GM19324 (cell line): ENCODE measurements around the gene PROM2.

Experiments
- ATAC-seq: cut with Tn5 transposase; IDR thresholded peaks from one replicate; pipeline ENCODE4 v1.9.1; 2021; ENCODE audit warnings: mild to moderate bottlenecking, moderate library complexity; ENCODE audit not compliant: unreplicated experiment, low FRiP score

PROM2 gene

DNA sequence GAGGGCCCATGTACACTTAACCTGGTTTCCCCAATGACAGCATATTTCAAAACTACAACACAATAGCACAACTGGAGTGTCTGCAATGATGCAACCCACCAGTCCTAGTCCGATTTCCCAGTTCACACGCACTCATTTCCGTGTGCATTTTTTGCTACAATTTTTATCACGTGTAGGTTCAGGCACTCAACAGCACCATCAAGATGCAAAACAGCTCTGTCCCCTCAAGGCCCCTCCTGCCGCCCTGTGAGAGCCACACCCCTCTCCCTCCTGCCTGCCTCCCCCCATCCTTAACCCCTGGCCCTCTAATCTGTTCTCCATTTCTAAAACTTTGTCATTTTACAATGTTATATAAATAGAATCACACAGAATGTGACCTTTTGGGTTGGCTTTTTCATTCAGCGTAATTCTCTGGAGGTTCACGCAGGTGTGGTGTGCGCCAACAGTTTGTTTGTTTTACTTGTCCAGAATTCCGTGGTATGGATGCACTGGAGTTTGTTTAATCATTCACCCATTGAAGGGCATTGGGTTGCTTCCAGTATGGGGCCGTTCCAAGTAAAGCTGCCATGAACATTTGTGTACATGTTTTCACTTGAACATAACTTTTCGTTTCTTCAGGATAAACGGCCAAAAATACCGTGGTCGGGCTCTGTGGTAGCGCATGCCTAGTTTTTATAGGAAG lies 31.3 kb downstream of the PROM2 start:
- no peak for ATAC-seq

DNA sequence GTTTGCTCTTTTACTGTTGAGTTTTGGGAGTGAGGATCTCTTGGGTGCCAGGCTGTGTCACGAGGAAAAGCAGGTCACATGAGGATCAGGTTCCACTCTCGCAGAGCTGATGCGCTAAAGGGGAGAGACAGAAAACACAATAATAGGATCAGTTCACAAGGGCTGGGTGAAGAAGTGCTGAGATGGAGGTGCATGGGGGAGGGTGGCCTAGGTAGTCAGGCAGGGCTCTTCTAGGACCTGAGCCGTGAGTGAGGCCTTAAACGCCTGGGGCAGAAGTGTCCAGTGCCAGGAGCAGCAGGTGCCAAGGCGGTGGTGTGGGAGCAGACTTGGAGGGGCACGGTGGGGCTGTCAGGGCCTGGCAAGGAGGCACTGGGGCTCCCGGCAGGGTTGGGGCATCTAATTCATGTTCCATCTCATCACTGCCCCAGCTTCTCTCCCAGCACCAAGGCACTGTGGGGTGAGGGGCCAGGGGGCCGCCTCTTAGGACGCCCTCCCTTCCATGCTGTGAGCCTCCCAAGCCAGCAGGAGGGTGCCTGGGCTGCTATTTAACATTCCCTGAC lies 32.2 kb downstream of the PROM2 start:
- no peak for ATAC-seq

DNA sequence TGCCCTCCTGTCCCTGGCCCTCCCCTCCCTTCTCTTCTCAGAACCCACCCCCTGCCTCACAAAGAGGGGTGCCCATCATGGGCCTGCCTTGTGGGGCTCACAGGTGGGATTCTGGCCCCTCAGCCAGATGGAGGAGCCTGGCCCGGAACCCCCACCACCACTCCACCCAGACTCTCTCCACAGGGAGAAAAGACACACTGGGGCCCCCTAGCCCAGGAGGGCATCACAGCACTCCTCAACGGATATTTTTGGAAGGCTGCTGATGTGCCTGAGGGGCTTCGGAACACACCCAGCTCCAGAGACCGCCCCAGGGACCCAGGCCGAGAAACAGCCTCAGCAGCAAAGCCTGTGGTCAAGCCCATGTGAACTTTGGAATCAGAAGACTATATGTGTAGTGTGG lies 32.8 kb downstream of the PROM2 start:
- ATAC-seq: no peak

DNA sequence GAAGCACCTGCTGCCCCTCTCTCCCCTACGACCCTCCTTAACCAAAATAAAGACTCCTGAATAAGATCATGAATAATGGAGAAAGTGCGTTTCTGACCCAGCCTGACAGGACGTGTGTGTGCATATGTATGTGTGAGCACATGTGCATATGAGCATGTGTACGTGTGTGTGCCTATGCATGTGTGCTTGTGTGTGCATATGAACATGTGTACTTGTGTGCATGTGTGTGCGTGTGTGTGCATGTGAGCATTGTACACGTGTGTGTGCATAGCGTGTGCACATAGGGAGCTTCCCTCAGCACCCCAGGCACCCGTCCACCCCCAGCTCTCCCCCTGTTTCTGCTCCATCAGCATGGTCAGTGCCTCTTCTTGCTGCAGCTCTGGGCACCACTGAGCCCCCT lies 33.6 kb downstream of the PROM2 start:
- no peak for ATAC-seq

DNA sequence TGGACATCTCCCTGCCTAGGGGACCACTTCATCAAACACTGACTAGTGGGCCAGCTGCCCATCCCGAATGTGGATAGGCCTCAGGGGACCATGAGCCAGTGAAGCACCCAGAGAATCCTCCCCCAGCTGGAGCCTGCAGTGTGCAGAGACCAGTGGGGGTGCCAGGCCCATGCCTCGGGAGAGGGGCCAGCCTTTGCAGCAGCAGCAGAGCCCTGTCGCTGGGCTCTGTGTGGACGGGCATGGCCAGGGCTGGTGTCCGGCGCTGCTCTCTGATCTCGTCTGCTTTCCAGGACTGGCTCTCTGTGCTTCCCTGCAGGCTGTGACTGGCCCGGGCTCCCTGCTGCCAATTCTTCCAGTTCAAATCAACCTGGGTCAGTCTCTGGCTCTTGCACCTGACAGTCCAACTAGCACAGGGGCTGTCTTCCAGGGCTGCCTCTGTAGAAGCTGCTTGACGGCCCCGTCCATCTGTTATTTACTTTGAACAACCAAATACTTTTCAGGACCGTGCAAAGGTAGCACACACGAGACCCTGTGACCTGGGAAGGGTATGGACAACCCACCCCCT lies 34.3 kb downstream of the PROM2 start:
- no peak for ATAC-seq

DNA sequence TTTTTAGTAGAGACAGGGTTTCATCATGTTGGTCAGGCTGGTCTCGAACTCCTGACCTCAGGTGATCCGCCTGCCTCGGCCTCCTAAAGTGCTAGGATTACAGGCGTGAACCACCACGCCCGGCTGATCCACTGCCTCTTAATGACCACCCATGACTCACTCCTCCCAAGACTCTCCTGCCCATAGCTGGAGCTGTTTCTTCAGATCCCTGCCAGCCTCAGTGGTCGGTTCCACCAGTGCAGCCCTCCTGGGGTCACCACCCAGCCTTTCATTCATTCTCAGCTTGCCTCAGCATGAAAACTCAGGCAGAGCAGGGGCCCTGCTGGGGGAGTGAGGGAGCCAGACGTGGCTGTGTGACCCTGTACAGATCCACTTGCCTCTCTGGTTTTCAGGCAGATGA lies 35.4 kb downstream of the PROM2 start:
- ATAC-seq: no peak

DNA sequence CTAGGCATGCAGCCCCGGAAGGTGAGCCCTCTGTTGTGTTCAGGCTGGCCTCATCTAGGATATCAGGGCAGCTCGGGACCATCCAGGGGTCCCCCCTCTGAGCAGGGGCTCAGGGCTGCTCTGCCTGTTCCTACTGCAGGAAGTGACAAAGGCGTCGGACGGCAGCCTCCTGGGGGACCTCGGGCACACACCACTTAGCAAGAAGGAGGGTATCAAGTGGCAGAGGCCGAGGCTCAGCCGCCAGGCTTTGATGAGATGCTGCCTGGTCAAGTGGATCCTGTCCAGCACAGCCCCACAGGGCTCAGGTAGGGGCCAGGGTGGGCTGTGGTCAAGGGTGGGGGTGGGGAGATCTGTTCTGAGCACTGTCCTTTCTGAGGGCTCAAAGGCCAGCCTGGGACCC lies 36.0 kb downstream of the PROM2 start:
- no peak for ATAC-seq

DNA sequence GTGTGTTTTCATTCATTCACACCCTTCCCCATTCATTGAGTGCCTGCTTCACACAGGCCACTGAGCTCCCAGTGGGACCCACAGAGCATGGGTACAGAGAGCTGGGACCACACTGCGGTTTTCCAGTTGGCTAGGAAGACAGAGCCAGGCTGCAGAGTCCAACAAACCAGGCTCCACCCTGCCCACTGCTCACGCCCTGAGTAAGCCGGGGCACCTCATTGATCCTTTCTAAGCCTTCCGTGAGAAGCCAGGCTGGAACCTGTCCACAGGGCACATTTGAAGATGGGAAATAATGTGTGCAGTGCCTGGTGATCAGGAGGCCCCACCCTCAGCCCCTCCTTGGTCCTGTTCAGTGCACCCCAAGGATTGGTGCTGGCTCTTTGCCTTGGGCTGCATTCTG lies 36.4 kb downstream of the PROM2 start:
- no peak for ATAC-seq

DNA sequence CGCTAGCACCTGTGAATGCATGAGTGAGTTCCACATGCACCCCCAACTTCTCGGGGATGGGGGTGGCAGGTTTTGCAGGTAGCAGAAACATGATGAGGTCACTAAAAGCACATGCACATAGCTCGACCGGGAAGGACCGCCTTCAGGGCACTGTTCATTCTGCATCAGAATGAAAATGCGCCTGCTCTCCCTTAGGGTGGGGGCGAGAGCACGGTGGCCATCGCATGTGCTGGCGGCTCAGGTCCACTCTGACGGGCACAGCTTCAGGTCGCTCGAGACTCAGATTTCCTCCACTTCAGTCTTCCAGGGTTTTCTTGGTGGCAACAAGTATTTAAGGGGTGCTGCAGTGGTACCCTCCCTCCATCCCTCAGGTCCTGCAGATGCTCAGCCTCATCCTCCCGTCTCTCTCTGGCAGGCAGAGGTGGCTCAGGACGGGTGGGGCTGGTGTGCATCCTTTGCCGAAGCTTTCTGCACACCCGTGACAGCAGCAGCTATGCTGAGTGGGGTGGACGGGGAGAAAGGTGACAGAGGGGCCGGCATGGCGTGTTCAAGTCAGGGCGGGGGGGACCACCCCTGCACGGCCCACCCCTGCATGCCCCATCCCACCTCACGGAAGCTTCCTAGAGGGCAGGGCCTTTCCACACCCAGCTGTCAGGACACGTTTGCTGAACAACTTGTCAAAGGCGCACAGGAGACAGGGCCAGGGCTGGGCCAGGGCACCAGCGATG lies 37.7 kb downstream of the PROM2 start:
- ATAC-seq: no peak

DNA sequence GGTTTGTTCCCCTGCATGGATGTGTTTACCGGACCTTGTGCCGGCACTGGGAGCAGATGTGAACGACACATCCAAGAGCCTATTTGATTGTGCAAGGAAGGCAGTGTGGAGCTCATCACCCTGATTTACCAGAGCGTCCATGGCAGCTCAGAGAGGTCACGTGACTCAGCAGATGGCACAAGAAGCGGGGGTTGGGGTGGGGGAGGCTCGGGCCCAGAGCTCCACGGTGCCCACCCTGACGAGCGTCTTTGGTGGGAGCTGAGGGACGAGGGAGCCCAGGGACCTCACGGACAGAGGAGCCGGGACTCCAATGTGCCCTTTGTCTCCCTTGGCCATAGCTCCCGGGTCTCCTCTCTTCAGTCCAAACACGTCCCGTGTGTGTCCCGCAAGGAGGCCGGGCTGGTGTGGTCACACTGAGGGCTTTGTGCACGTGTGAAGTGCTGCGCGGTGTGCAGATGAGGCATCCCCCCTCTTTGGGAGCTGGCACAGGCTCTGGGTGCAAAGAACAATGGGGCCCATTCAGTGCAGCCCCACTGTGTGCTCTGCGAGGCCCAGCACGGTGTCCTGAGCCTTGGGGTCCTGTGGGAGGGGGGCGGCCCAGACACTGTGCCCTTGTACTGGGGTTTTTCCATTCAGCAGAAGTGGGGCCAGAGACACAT lies 38.4 kb downstream of the PROM2 start:
- no peak for ATAC-seq

DNA sequence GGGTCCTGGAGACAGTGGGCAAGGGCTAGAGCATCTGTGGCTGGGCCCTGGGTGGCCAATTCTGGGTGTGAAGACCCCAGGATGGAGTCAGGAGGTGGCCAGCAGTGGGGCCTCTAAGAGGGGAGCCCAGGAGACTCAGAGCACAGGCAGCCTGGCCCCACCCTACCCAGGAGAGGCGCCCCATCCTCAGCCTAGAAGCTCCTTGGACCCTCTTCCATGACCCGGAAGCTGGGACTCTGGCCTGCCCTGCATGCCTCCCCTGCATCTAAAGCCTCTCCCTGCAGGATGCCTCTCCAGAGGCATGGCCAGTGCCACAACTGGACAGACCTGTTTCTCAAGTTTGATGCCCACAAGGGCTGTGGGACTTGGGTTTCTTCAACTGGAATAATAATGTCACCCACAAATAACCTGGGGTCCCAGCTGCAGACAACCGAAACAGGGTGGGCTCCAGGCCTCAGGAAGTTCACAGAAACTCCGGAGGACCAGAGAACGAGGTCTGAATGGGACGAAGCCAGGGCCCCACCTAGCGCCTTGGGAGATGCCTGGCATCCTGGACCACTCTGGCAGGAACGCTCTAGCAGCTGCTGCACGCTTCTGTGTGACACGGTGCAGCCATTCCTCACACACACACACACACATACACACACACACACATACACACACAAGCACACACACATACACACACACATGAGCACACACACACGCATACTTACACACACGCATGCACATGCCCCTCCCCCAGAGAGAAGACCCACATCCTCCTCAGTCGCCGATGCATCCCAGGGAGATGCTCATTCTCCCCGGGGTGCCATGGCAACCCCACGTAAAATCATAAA lies 39.3 kb downstream of the PROM2 start:
- ATAC-seq: no peak

DNA sequence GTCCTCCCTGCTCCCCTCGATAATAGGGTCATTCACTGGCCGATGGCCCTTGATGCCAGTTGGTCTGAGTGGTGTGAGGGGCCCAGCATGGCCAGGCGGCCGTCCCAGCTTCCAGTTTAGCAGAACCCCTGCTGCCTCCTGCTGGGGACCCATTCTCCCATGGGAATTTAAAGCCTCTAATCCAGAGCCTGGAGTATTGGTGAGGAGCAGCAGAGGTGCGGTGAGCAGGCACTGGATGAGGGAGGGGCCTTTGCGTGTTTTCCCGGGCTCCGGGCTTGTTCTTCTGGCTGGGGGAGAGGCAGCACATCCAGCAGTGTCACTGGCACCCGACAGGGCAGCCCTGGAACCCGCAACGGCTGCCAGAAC lies 40.3 kb downstream of the PROM2 start:
- no peak for ATAC-seq

DNA sequence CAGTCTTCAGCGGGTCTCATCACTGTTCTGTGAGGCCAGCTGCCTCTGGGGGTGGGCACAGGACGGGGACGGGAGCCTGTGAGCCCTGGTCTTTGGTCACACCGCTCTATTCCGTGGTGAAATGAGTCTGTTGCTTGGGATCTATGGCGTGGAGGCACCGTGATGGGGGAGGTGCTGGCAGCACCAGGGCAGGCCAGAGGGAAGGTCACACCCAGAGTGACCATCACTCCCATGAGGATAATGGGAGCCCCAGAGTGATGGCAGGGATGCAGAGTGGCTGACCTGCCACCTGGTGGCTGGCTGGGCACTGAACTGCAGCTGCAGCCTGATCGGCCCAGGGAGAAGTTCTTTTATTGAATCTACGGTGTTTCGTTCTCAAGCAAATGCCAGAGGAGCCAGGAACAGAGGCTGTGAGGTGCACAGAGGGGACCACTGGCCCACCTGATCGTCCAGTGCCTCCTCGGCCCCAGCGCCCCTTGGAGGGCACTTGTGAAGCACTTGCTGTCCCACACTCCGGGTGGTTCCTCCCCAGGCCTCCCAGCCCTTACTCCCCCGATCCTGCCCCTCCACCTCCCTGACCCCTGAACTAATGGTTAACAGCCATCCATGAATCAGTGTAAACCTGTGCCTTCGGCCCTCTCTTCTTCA lies 40.8 kb downstream of the PROM2 start:
- ATAC-seq: no peak

DNA sequence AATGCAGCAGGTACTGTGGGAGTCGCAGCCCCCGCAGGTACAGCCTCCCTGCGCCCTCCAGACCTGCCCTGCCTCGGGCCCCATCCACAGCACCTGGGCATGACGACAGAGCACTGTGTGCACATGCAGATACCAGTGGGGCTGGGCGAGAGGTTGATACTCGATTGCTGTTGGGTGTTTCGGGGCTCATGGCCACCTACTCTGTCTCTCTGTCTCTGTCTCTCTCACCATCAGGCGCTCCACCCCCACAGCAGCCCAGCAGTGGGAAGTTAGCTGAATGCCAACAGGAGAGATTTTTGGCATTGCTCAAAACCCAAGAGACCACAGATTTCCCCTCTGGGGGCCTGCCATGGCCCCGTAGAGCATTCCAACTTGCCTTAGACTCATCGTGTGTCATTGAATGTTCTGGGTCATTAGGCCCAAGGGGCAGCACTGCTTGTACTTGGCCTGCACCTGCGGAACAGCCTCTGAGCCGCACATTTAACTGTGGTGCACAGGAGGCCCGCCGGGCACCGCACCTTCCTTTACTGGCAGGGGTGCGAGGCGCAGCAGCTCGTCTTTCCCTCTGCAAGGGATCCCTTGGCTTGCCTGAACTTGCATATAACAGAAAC lies 41.7 kb downstream of the PROM2 start:
- ATAC-seq: no peak

DNA sequence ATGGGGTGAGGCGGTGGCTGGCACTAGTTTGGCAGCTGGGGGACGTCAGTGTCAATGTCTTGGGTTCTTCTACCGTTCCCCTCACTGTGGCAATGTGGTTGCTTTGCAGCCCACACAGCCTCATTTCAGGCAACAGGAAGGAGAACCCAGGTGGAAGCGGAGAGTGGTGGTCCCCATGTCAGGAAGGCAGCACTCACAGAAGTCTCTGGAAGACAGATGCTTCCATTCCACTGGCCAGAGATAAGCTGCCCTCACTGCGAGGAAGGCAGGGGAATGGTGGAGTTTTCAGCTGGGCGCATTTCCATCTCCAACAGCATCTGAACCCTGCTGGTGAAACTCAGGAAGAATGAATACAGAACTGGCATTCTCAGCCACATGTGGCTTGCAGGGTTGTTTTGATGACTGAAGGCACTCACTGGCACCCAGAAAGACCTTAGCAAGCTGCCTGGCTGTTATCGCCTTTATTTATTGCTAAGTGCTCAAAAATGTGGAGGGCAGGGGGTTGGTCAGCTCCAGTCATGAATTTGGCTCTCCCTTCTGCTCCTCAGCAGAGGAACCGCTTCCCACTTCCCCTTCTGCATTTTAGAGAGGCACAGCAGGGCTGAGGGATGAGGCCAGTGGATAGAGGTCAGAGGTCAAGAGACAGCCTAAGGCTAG lies 42.3 kb downstream of the PROM2 start:
- no peak for ATAC-seq

DNA sequence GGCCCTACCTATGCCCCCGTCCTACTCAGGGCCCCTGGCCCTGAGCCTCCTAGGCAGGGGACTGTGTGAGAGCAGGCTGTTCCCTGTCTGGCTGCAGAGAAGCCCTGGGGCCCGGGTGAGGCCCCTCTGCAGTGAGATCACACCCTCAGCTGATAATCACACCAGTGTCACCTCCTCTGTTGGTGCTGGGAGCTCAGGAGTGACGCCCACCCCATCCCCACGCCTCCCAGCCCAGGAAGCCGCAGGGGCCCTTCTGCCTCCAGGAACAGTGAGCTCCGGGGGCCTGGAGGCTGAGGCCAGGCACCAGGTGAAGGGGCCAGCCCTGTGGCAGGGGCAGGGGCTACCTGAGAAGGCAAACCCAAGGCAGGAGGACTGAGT lies 42.9 kb downstream of the PROM2 start:
- no peak for ATAC-seq

DNA sequence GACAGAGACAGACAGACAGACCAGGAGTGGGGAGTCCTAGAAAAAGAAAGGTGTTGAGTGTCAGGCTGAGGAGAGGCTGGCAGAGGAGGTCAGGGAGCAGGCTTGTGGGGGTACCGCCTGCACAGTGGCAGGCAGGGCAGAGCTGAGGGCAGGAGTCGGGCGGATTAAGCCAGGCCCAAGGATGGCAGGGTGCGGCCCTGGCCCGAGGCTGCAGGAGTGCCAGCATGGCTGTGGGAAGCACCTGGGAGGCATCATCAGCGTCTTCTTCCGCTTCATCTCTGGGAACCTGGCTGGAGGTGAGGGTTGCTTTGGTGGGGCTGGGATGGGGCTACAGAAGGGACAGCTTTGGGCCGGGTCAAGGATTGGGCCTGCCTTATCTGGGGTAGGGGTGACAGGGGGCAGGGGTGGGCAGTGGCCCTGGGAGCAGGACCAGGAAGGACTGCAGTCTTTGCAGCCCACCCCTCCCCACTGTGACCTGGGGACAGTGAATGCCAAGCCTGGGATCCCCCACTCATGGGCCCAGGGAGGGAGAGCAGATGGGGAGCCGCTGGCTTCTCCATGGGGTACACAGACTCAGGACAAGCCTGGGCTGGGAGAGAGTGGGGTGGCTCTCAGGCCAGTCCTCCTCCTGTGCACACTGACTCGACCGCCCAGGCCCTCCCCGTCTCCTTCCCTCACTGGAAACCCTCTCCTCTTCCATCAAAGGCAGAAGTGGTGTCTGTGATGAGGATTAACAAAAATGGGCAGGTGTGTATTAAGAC lies 43.6 kb downstream of the PROM2 start:
- no peak for ATAC-seq

DNA sequence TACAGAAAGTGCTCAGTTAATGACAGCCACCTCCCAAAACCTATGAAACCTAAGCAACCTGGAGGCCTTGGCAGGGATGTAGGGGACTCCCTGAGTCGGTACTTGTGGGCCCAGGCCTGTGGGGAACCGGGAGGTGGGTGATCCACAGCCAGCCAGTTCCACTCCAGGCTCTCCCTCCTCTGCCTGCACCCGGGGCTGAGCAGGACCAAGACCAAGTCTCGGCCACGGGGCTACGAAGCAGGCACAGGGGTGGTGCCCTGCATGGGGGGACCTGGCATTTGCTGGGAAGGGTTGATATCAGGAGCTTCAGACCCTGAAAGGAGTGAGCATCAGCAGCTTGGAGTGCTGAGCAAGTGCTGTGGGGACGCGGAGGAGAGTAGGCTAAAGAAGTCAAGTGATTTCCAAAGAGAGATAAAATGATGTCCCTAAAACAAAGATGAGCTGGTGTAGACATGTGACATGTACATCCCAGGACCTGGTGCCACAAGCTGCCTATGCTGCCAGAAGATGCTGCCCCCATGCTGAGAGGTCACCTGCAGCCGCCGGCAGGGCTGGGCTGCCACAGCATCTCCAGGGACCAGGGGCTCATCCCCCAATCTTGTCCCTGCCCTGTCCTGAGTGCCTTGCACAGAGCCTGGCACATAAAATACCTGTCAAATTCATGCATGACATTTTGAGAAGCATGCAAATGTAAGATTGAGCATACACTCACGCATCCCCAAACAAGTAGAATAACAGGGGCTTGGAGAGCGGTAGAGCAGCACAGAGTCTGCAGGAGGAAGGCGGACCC lies 44.4 kb downstream of the PROM2 start:
- ATAC-seq: no peak
